H1 (cell line): ENCODE results near the gene NELFCD. TPM values are rescaled to one million over a fixed set of nuclear protein-coding genes. Genes with fewer than 3 reads are reported as not detected.

ENCODE experiments used
- CTCF ChIA-PET: fragments of 300-600 bp; sonication (Branson Sonifier 250); formaldehyde crosslinking; loops from one replicate; lab custom pipeline; 2021; ENCODE audit not compliant: partially characterized antibody; lab: Charles Lee
- POLR2A ChIA-PET: fragments of 300-600 bp; sonication (Branson Sonifier 250); formaldehyde crosslinking; loops from one replicate; lab custom pipeline; 2021; ENCODE audit warnings: inconsistent platforms; ENCODE audit not compliant: partially characterized antibody; lab: Charles Lee
- DNase-seq, 2 experiments: peaks; one replicate each; pipeline versions ENCODE4 v3.0.0 to v3.0.0-alpha.2; 2010 to 2022; ENCODE audit warnings: low spot score in 2 of 2, low read depth in 1 of 2, mixed read lengths in 1 of 2
- FAIRE-seq: peaks from 2 replicates; lab custom pipeline; 2011; peaks lifted over from hg19 to GRCh38; lab: Jason Lieb, UNC
- H2AFZ ChIP-seq: 2 replicates; pipeline ENCODE4 v1.8.1; 2012; ENCODE audit warnings: low read length, inconsistent platforms
- H2AK5ac ChIP-seq: 2 replicates; pipeline ENCODE4 v1.6.1; 2013; ENCODE audit warnings: low read depth, low read length
- H2BK120ac ChIP-seq: replicated peaks from 2 replicates; pipeline ENCODE3; 2013; ENCODE audit warnings: low read depth, low read length, inconsistent platforms
- H2BK12ac ChIP-seq: 2 replicates; pipeline ENCODE4 v1.6.1; 2013; ENCODE audit warnings: low read depth, low read length
- H2BK15ac ChIP-seq: 2 replicates; pipeline ENCODE4 v1.6.1; 2013; ENCODE audit warnings: low read length
- H2BK20ac ChIP-seq: 2 replicates; pipeline ENCODE4 v1.6.1; 2013; ENCODE audit warnings: low read length
- H2BK5ac ChIP-seq: 2 replicates; pipeline ENCODE4 v1.6.1; 2013; ENCODE audit warnings: low read depth, low read length
- H3K14ac ChIP-seq: 2 replicates; pipeline ENCODE4 v1.6.1; 2013; ENCODE audit warnings: inconsistent platforms; ENCODE audit not compliant: insufficient read length
- H3K18ac ChIP-seq: 2 replicates; pipeline ENCODE4 v1.6.1; 2013; ENCODE audit warnings: low read length; ENCODE audit errors: extremely low read depth
- H3K23ac ChIP-seq: 2 replicates; pipeline ENCODE4 v1.6.1; 2013; ENCODE audit warnings: inconsistent platforms; ENCODE audit not compliant: insufficient read length
- H3K23me2 ChIP-seq: 2 replicates; pipeline ENCODE4 v1.6.1; 2013; ENCODE audit warnings: low read depth, low read length
- H3K27ac ChIP-seq: 2 replicates; pipeline ENCODE4 v1.6.1; 2011; ENCODE audit warnings: low read depth, low read length, inconsistent platforms
- H3K27me3 ChIP-seq, 4 experiments: replicated peaks in 1 of 4; 1 replicate in 1 of 4; 2 replicates in 3 of 4; pipeline versions ENCODE4 v1.6.1 to v1.8.1; 2011 to 2013; ENCODE audit warnings: low read length in 3 of 4, mild to moderate bottlenecking in 3 of 4, inconsistent platforms in 2 of 4, mixed read lengths in 2 of 4, moderate library complexity in 1 of 4; ENCODE audit not compliant: control insufficient read depth in 3 of 4, insufficient read depth in 3 of 4; ENCODE audit errors: extremely low read depth in 1 of 4
- H3K36me3 ChIP-seq, 4 experiments: 2 replicates each; pipeline versions ENCODE4 v1.6.1 to v1.8.1; 2011 to 2013; ENCODE audit warnings: mild to moderate bottlenecking in 4 of 4, low read length in 3 of 4, moderate library complexity in 2 of 4, control low read depth in 1 of 4, inconsistent platforms in 1 of 4; ENCODE audit not compliant: insufficient read depth in 4 of 4, control insufficient read depth in 2 of 4
- H3K4ac ChIP-seq: replicated peaks from 2 replicates; pipeline ENCODE3; 2013; ENCODE audit warnings: low read length, low read depth, mixed read lengths, inconsistent platforms; ENCODE audit not compliant: insufficient read length
- H3K4me1 ChIP-seq, 4 experiments: replicated peaks in 1 of 4; 1 replicate in 1 of 4; 2 replicates in 3 of 4; pipeline versions ENCODE4 v1.6.1 to v1.8.1; 2011 to 2013; ENCODE audit warnings: low read length in 3 of 4, inconsistent platforms in 2 of 4, mixed read lengths in 1 of 4; ENCODE audit not compliant: insufficient read depth in 4 of 4, control insufficient read depth in 3 of 4
- H3K4me2 ChIP-seq, 2 experiments: 2 replicates each; pipeline versions ENCODE4 v1.6.1 to v1.8.1; 2011 to 2013; ENCODE audit warnings: low read depth in 2 of 2, low read length in 2 of 2, control low read depth in 1 of 2, inconsistent platforms in 1 of 2, mild to moderate bottlenecking in 1 of 2; ENCODE audit not compliant: insufficient read depth in 1 of 2
- H3K4me3 ChIP-seq, 4 experiments: fragments of 200-600, 300-600 bp in 1 of 4; sonication (generic), shearing (Covaris generic), sonication (Bioruptor Twin) in 1 of 4; 2 replicates each; pipeline versions ENCODE4 v1.5.1 to v1.8.1; 2011 to 2016; ENCODE audit warnings: low read length in 4 of 4, low read depth in 3 of 4, control low read depth in 2 of 4, inconsistent platforms in 2 of 4, mild to moderate bottlenecking in 2 of 4, mixed read lengths in 1 of 4, moderate library complexity in 1 of 4; ENCODE audit not compliant: insufficient read depth in 2 of 4; ENCODE audit errors: extremely low read depth in 1 of 4
- H3K56ac ChIP-seq: replicated peaks from 2 replicates; pipeline ENCODE3; 2013; ENCODE audit warnings: low read depth, mild to moderate bottlenecking, mixed read lengths, low read length, inconsistent platforms; ENCODE audit not compliant: insufficient read length
- H3K79me1 ChIP-seq: 2 replicates; pipeline ENCODE4 v1.6.1; 2013; ENCODE audit warnings: low read depth, low read length, control low read depth
- H3K79me2 ChIP-seq, 2 experiments: 2 replicates each; pipeline versions ENCODE4 v1.6.1 to v1.8.1; 2012 to 2013; ENCODE audit warnings: low read length in 2 of 2, mild to moderate bottlenecking in 2 of 2, inconsistent platforms in 1 of 2; ENCODE audit not compliant: insufficient read depth in 2 of 2, control insufficient read depth in 1 of 2
- H3K9ac ChIP-seq, 4 experiments: replicated peaks in 1 of 4; 1 replicate in 1 of 4; 2 replicates in 3 of 4; pipeline versions ENCODE4 v1.6.1 to v1.8.1; 2011 to 2013; ENCODE audit warnings: low read depth in 3 of 4, low read length in 3 of 4, control low read depth in 2 of 4, mild to moderate bottlenecking in 2 of 4, moderate library complexity in 2 of 4, inconsistent platforms in 1 of 4; ENCODE audit errors: extremely low read depth in 1 of 4
- H3K9me3 ChIP-seq, 2 experiments: 2 replicates each; pipeline versions ENCODE4 v1.6.1 to v1.8.1; 2012 to 2013; ENCODE audit warnings: mild to moderate bottlenecking in 2 of 2, moderate library complexity in 2 of 2, control low read depth in 1 of 2, inconsistent platforms in 1 of 2, low read depth in 1 of 2, low read length in 1 of 2, mixed read lengths in 1 of 2; ENCODE audit not compliant: insufficient read depth in 2 of 2
- H4K20me1 ChIP-seq, 2 experiments: replicated peaks in 1 of 2; 2 replicates each; pipeline versions ENCODE3 to v1.8.1; 2011 to 2013; ENCODE audit warnings: inconsistent platforms in 2 of 2, low read length in 2 of 2, mild to moderate bottlenecking in 1 of 2; ENCODE audit not compliant: insufficient read depth in 2 of 2, control insufficient read depth in 1 of 2
- H4K5ac ChIP-seq: 2 replicates; pipeline ENCODE4 v1.6.1; 2013; ENCODE audit warnings: low read length, low read depth, mixed read lengths, inconsistent platforms; ENCODE audit not compliant: insufficient read length
- H4K8ac ChIP-seq: 2 replicates; pipeline ENCODE4 v1.8.0; 2013; ENCODE audit warnings: mild to moderate bottlenecking, moderate library complexity, low read length, inconsistent platforms; ENCODE audit not compliant: insufficient read depth; ENCODE audit errors: extremely low read depth
- H4K91ac ChIP-seq: replicated peaks from 2 replicates; pipeline ENCODE3; 2013; ENCODE audit warnings: low read length, mixed read lengths, inconsistent platforms; ENCODE audit not compliant: insufficient read length
- ASH2L ChIP-seq: fragments of 200-600, 300-600 bp; sonication (generic); IDR thresholded peaks from one replicate; pipeline ENCODE4 v1.7.1; 2017; ENCODE audit warnings: low read length
- EGR1 ChIP-seq: IDR thresholded peaks from 2 replicates; pipeline ENCODE4 v1.6.1; 2011; ENCODE audit warnings: low read depth, low read length, borderline replicate concordance
- EP300 ChIP-seq, 2 experiments: IDR thresholded peaks; 1 replicate in 1 of 2; 2 replicates in 1 of 2; pipeline ENCODE4 v1.6.1; 2011 to 2012; ENCODE audit warnings: low read depth in 2 of 2, low read length in 2 of 2, mild to moderate bottlenecking in 2 of 2, borderline replicate concordance in 1 of 2, inconsistent platforms in 1 of 2, moderate library complexity in 1 of 2
- GTF2F1 ChIP-seq: IDR thresholded peaks from 2 replicates; pipeline ENCODE4 v1.6.1; 2012; ENCODE audit warnings: low read depth, low read length, improper control_type of control experiment, borderline replicate concordance
- RBBP5 ChIP-seq: IDR thresholded peaks from 2 replicates; pipeline ENCODE4 v1.7.1; 2012; ENCODE audit warnings: low read depth, mild to moderate bottlenecking, inconsistent platforms, low read length, moderate library complexity, borderline replicate concordance
- SAP30 ChIP-seq: fragments of 300-600 bp; sonication (generic); IDR thresholded peaks from 2 replicates; pipeline ENCODE4 v1.7.1; 2012; ENCODE audit warnings: low read length, moderate library complexity, mild to moderate bottlenecking, inconsistent platforms; ENCODE audit not compliant: insufficient read depth, insufficient replicate concordance
- WGBS, 2 experiments: shearing (Covaris generic) in 1 of 2; methylation state at CpG; one replicate each; pipeline versions ENCODE4 v1.1.6 to v1.1.7; 2013 to 2015; ENCODE audit warnings: low lambda C conversion rate in 2 of 2, mixed read lengths in 2 of 2, inconsistent platforms in 1 of 2, low coverage in 1 of 2, missing lambda C conversion rate in 1 of 2; ENCODE audit not compliant: insufficient replicate concordance in 2 of 2, insufficient coverage in 1 of 2, insufficient read length in 1 of 2; ENCODE audit errors: extremely low coverage in 1 of 2, missing lambda C conversion rate in 1 of 2; 5-methylcytosine and 5-hydroxymethylcytosine counted together
- long read RNA-seq, 2 experiments: library from RNA in 1 of 2; library from capped mRNA in 1 of 2; stranded (forward); transcript quantifications; one replicate each; pipeline ENCODE4 v2.0.0, GENCODE V29; 2021; ENCODE audit warnings: inconsistent platforms in 1 of 2
- polyA minus RNA-seq, 3 experiments: library from RNA; depleted of rRNA, polyadenylated mRNA; stranded (reverse); fragments of >200 nt; gene quantifications; 1 replicate in 2 of 3; 2 replicates in 1 of 3; pipeline ENCODE4 v1.2.3, GENCODE V29; 2011
- polyA plus RNA-seq, 7 experiments: library from polyadenylated mRNA; depleted of rRNA in 3 of 7; stranded (reverse) in 5 of 7; unstranded in 2 of 7; fragments of >200 nt in 5 of 7; fragments of 200-250 nt in 2 of 7; gene quantifications; 1 replicate in 5 of 7; 2 replicates in 1 of 7; 4 replicates in 1 of 7; pipeline versions ENCODE4 v1.2.1 to v1.2.3, GENCODE V29; 2011 to 2013; ENCODE audit warnings: missing spikeins in 2 of 7, mixed read lengths in 2 of 7
- total RNA-seq: library from RNA; stranded (reverse); fragmentation: NEBNext Ultra II Directional; extraction: Animal tissue kit (Norgen Biotek cat#: 25700); gene quantifications from 2 replicates; pipeline ENCODE4 v1.2.1, GENCODE V29; 2021

The NELFCD gene
- total RNA-seq (56.3 and 59.6 TPM in 2 replicates), polyA plus RNA-seq (2011; rRNA removed) (35.5 and 35.8 TPM in 2 replicates), polyA minus RNA-seq (2011; rRNA and poly(A)+ RNA removed) (71.8 and 76.0 TPM in 2 replicates)
- 60.1 TPM for polyA plus RNA-seq (2011; cell fraction: cytosol; rRNA removed)
- polyA plus RNA-seq (2011; cell fraction: nucleus; rRNA removed), result 127 TPM
- polyA plus RNA-seq (2012, experiment 1 of 2), result 49.6 to 60.5 TPM (median 53.9 TPM) in 4 replicates
- polyA plus RNA-seq (2012, experiment 2 of 2), result 33.3 TPM
- polyA plus RNA-seq (2013, experiment 1 of 2), result 38.1 TPM
- polyA plus RNA-seq (2013, experiment 2 of 2), result 35.7 TPM
- 27.4 TPM for polyA minus RNA-seq (2011; cell fraction: cytosol; rRNA and poly(A)+ RNA removed)
- 45.8 TPM for polyA minus RNA-seq (2011; cell fraction: nucleus; rRNA and poly(A)+ RNA removed)
- long read RNA-seq, experiment 1, transcript NELFCD-213 (15 exons, 2,305 nt), result major isoform, 10 of 44 reads
- long read RNA-seq, experiment 1, partial matches to known transcripts, result 21 of 44 reads
- long read RNA-seq, experiment 1, other reads (novel, unspliced or antisense), result 13 of 44 reads
- long read RNA-seq, experiment 2, transcript NELFCD-213 (15 exons, 2,305 nt), result major isoform, 36 of 66 reads
- long read RNA-seq, experiment 2, partial matches to known transcripts, result 19 of 66 reads
- long read RNA-seq, experiment 2, other reads (novel, unspliced or antisense), result 11 of 66 reads

- DNase-seq, result peak; percentile 72 to 96
- no peak for FAIRE-seq
- Histone ChIP-seq H2BK5ac (peak within 1 kb of the TSS; percentile 44; the same call in 1 of the 2 replicates), H2BK15ac (0 out of 2 replicates have a peak within 1 kb of the TSS, but pooled peaks have one; percentile 16), H3K79me1 (peaks cover 18% of the 10 kb centered on the region), H3K14ac (no peak within 1 kb of the TSS), H3K4me3 (peak within 1 kb of the TSS; percentile 67 to 94 (median 78)), H2AK5ac (no peak within 1 kb of the TSS), H3K18ac (peak within 1 kb of the TSS; percentile 87), H4K91ac (peak within 1 kb of the TSS; percentile 89), H3K23me2 (no peaks in the 10 kb centered on the region; the same call in 1 of the 2 replicates), H3K56ac (peak within 1 kb of the TSS; percentile 92), H3K36me3 (peaks cover 0 to 2% (median 0%) of the 10 kb centered on the region in 4 experiments; a peak in 1 of 8 replicates), H3K27ac (peak within 1 kb of the TSS; percentile 97; the same call in 1 of the 2 replicates), H3K4me2 (peak within 1 kb of the TSS; percentile 89 to 97), H3K9ac (peak within 1 kb of the TSS; percentile 90 to 99 (median 94)), H3K27me3 (no peaks in the 10 kb centered on the region), H3K4me1 (peaks cover 0 to 3% (median 0%) of the 10 kb centered on the region in 4 experiments; a peak in 2 of 7 replicates), H3K79me2 (peaks cover 4 to 43% of the 10 kb centered on the region in 2 experiments), H3K4ac (no peak within 1 kb of the TSS), H2BK20ac (no peak within 1 kb of the TSS), H4K8ac (peak within 1 kb of the TSS; percentile 99), H2BK12ac (peak within 1 kb of the TSS; percentile 68; the same call in 1 of the 2 replicates), H2AFZ (no peak within 1 kb of the TSS; the same call in 1 of the 2 replicates), H4K5ac (peak within 1 kb of the TSS; percentile 89), H3K23ac (no peak within 1 kb of the TSS), H2BK120ac (no peak within 1 kb of the TSS), H3K9me3 (no peaks in the 10 kb centered on the region), H4K20me1 (peaks cover 4 to 6% of the 10 kb centered on the region in 2 experiments)
- CTCF ChIA-PET, result interaction anchor here (0.9 to 1.1 kb wide), 3 partner anchors 27 to 227 kb away, joined by 3 read pairs; no protein-coding TSS in a partner anchor
- POLR2A ChIA-PET, result interaction anchor here (0.6 to 2.3 kb wide), 11 partner anchors 8 to 92 kb away, joined by 3 to 11 read pairs (median 4); partner anchors contain the start of genes ATP5F1E and TUBB1
- 30% methylated on average over 30 of the region's 109 CpGs; no CpG with 5 or more reads in 1 of the 2 experiments for WGBS, 2 experiments
- TF ChIP-seq EGR1 (peak; percentile 6; the same call in 1 of the 2 replicates), RBBP5 (peak; percentile 96; the same call in 1 of the 2 replicates), EP300 (IDR thresholded peaks at IDR 0.05; ENCODE audit: borderline replicate concordance in 1 of 2, low read depth in 2 of 2, low read length in 2 of 2) (no peak), SAP30 (no peak), GTF2F1 (0 out of 2 replicates have a peak, but pooled peaks have one; percentile 31), ASH2L (no peak)
These were observed at the start of gene NELFCD for GRCh38 chr20:58980711-58981627. TSS of gene NELFCD (plus strand) at chr20:58981256. CDS start at chr20:58981310, 54 bp downstream.
